Measurements from ENCODE around the gene CTDP1. TPM values are rescaled to one million over a fixed set of nuclear protein-coding genes. Genes with fewer than 3 reads are reported as not detected.
A peak's percentile ranks its signal among the peaks of the same experiment; 100 is the strongest.

Gene CTDP1
- total RNA-seq, 4 donors from 2014 or later, result 20.7 to 36.2 (median 25.8) TPM

DNA sequence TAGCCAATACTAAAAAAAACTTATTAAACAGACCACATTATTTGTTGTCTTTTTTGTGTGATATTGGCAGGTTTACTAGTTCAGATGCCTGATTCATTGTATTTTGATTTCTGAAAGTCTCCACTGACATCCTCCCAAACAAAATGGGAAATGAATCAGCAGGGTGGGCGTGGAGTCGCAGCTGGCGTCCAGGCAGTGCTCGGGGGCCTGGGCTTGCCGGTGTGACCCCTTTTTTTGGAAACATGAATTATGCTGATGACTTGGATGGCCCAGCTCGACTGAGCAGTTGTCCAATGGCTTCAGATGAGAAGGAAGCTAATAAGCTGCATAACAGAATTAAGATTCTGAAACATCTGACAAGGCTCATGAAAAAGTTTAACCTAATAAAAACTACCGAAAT is 116.4 kb downstream of the CTDP1 start:
- TF ChIP-seq, protein P1, sequence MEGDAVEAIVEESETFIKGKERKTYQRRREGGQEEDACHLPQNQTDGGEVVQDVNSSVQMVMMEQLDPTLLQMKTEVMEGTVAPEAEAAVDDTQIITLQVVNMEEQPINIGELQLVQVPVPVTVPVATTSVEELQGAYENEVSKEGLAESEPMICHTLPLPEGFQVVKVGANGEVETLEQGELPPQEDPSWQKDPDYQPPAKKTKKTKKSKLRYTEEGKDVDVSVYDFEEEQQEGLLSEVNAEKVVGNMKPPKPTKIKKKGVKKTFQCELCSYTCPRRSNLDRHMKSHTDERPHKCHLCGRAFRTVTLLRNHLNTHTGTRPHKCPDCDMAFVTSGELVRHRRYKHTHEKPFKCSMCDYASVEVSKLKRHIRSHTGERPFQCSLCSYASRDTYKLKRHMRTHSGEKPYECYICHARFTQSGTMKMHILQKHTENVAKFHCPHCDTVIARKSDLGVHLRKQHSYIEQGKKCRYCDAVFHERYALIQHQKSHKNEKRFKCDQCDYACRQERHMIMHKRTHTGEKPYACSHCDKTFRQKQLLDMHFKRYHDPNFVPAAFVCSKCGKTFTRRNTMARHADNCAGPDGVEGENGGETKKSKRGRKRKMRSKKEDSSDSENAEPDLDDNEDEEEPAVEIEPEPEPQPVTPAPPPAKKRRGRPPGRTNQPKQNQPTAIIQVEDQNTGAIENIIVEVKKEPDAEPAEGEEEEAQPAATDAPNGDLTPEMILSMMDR (IDR thresholded peaks at IDR 0.05), result no peak
- TF ChIP-seq POLR2A (IDR thresholded peaks at IDR 0.05), result no peak
- H3K4me3 ChIP-seq, result no peak overlapping the region
- DNase-seq, result peak in 1 of 3 donors; percentile 5
- no peaks in the 10 kb centered on the region for H3K36me3 ChIP-seq
- H3K27ac ChIP-seq, result no peak overlapping the region
- H3K4me1 ChIP-seq, result peaks cover 0 to 24% (median 12%) of the 10 kb centered on the region in 4 donors
- H3K9me3 ChIP-seq, result no peaks in the 10 kb centered on the region
- peaks cover 0 to 10% of the 10 kb centered on the region in 2 donors for H3K27me3 ChIP-seq

DNA sequence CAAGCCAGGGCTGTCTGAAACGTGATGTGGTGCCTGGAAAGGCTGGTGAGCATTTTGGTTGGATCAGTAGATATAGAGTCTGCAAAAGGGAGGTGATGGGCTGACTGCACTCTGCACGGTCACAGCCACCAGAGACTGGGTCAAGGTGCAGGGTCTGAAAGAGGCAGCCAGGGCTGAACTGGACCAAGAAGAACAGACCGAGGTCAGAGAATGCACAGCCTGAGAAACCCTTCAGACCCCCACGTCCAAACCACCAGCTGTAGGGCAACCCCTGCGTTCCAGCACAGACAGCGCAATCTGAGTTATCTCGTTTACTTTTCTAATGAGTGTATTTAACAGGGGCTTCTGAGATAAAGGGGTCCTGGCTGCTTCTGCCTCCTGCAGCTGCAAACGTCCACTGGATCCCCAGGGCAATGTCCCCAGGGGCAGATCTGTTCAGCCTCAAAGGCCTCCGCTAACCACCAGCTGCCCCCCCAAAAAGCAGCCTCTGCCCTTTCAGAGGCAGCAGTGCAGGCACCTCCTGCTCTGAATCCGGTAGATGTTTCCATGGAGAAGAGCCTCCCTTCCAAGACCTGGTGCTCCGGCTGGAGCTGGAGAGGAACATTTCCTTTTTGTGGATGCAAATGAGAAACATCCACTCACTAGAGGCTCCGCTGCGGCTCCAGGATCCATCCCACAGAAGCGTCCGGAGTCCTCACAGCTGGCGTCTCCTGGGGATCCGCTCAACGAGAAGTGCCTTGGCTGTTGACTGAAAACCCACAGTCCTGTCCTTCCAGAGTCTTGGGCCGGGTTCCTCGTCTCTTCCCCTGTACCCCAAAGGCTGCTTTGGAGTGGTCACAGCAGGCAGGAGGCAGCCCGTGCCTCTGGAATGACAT is 117.2 kb downstream of the CTDP1 start:
- DNase-seq, result peak in 1 of 3 donors; percentile 38
- H3K27me3 ChIP-seq, result peaks cover 0 to 10% of the 10 kb centered on the region in 2 donors
- TF ChIP-seq, protein P1 (IDR thresholded peaks at IDR 0.05), result no peak
- no peak for TF ChIP-seq POLR2A (IDR thresholded peaks at IDR 0.05)
- H3K4me1 ChIP-seq, result peaks cover 0 to 24% (median 12%) of the 10 kb centered on the region in 4 donors
- no peak overlapping the region for H3K27ac ChIP-seq
- no peaks in the 10 kb centered on the region for H3K36me3 ChIP-seq
- no peak overlapping the region for H3K4me3 ChIP-seq
- no peaks in the 10 kb centered on the region for H3K9me3 ChIP-seq

DNA sequence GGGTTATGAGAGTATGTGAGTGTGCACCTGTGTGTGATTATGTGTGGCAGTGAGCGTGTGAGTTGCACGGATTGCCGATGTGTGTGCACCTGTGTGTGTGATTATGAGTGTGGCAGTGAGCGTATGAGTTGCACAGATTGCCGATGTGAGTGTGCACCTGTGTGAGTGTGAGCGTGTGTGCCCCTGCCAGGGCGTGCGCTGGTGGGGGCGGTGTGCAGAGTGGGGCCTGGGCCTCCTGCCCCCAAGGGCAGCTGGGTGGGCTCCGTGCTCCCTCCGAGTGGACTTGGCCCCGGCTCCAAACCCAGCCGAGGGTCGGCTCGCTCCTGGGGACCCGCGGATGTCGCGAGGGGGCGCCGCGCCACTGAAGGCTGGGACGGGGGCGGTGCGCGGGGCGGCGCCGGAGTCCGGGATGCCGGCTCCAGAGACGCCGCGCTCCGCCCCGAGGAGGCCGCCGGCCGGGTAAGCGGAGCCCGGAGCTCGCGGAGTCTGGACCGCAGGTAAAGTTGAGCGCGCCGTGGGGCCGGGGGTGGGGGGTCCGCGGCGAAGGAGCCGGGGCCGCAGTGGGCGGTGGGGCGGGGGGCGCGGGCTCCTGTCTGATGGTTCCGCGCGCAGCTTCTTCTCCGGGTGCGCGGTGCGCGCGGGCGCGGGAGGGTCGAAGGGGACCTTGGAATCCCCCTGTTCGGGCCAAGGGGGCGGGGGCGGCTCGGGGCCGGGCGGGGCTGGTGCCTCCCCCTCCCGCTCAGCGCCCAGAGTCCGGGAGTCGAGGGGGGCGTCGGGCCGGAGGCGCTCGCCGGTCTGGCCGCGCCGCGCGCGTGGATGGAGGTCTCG is 118.1 kb downstream of the CTDP1 start, which contains the start of gene KCNG2:
Gene KCNG2 (plus strand): TSS at position 421 of the 828 bp plus-strand sequence. CDS start 65,730 bp downstream, outside the sequence.
- DNase-seq, result peak in 1 of 3 donors; percentile 60
- Histone ChIP-seq H3K4me1 (peaks cover 0 to 24% (median 12%) of the 10 kb centered on the region in 4 donors), H3K27ac (peak within 1 kb of the TSS in 1 of 4 donors; percentile 30), H3K4me3 (peak within 1 kb of the TSS; percentile 24 to 58 (median 47)), H3K36me3 (no peaks in the 10 kb centered on the region), H3K27me3 (peaks cover 0 to 10% of the 10 kb centered on the region in 2 donors), H3K9me3 (no peaks in the 10 kb centered on the region)
- no peak for TF ChIP-seq POLR2A (IDR thresholded peaks at IDR 0.05)
- TF ChIP-seq, protein P1 (IDR thresholded peaks at IDR 0.05), result peak in 2 of 6 experiments; percentile 13 to 29

DNA sequence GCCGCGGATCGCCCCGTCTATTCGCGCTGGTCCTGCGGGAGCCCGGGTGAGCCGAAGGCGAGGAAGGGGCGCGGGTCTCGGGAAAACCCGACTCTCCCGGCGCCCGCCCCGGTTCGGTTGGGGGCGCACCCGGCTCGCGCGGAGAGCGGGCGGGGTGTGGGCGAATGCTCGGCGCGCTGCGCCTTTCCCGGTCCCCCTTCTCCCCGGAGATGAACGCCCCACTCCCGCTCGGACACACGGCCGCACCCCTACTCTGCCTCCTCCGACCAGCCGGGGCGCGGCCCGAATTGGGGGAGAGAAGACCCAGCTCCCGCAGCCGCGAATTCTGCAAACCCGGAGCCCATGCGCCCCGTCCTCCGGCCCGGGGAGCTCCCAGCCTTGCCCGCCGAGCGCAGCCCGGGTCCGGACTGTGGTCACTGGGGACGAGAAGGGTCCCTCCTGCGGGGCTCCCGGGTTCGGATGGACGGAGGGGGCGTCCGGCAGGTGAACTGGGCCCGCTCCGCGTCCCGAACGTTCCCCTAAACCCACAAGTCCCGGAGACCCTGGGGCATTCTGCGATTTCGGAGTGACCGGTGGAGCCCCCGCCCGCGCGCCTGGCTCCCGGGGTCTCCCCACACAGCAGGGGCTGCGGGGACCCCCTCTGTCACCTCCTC is 118.9 kb downstream of the CTDP1 start:
- Histone ChIP-seq H3K27me3 (peaks cover 0 to 10% of the 10 kb centered on the region in 2 donors), H3K36me3 (no peaks in the 10 kb centered on the region), H3K4me1 (peaks cover 0 to 24% (median 12%) of the 10 kb centered on the region in 4 donors), H3K27ac (peak overlapping the region in 1 of 4 donors; percentile 30), H3K4me3 (peak overlapping the region; percentile 24 to 58 (median 47)), H3K9me3 (no peaks in the 10 kb centered on the region)
- no peak for TF ChIP-seq POLR2A (IDR thresholded peaks at IDR 0.05)
- TF ChIP-seq, protein P1 (IDR thresholded peaks at IDR 0.05), result no peak
- no peak for DNase-seq

DNA sequence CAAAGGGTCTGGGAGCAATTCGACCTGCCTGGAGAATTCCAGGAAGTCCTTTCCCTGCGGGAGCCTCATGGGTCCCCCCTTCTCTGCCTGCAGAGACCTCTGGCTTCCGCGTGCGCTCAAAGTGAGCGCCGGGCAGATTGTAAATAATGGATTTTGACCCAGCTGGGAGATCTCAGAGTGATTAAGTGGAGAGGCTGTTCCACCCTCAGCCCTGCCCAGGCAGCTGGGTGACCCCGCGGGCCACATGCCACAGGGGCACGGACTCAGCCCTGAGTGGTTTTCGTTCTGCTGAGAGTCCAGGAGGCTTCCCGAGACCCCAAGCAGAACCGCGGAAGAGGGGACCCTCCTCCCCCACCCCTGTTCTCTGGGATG is 119.4 kb downstream of the CTDP1 start:
- no peaks in the 10 kb centered on the region for H3K36me3 ChIP-seq
- H3K4me1 ChIP-seq, result peaks cover 0 to 24% (median 12%) of the 10 kb centered on the region in 4 donors
- peak in 2 of 3 donors; percentile 64 to 69 for DNase-seq
- no peaks in the 10 kb centered on the region for H3K9me3 ChIP-seq
- peak overlapping the region in 1 of 4 donors; percentile 30 for H3K27ac ChIP-seq
- peaks cover 0 to 10% of the 10 kb centered on the region in 2 donors for H3K27me3 ChIP-seq
- H3K4me3 ChIP-seq, result peak overlapping the region; percentile 24 to 58 (median 47)
- TF ChIP-seq POLR2A (IDR thresholded peaks at IDR 0.05), result peak; percentile 42 to 52
- TF ChIP-seq, protein P1 (IDR thresholded peaks at IDR 0.05), result no peak
